Lower leg skin (tissue), 4 donors: ENCODE results near the gene TRIM71. TPM values are rescaled to one million over a fixed set of nuclear protein-coding genes. Genes with fewer than 3 reads are reported as not detected.
A peak's percentile ranks its signal among the peaks of the same experiment; 100 is the strongest.

Experiments
- DNase-seq, 2 donors: peaks; one replicate each; pipeline ENCODE4 v3.0.0-alpha.2; 2019; ENCODE audit warnings: low spot score in 2 of 2
- H3K4me3 ChIP-seq: fragments of 200-600 bp; sonication (generic); 2 replicates; pipeline ENCODE4 v1.5.1; 2017; ENCODE audit warnings: mild to moderate bottlenecking, low read depth; ENCODE audit not compliant: poor library complexity, severe bottlenecking
- CTCF ChIP-seq, 3 donors: fragments of 450-650 bp; IDR thresholded peaks; one replicate each; pipeline ENCODE4 v1.5.1; 2016; ENCODE audit warnings: antibody characterized with exemption in 3 of 3, mild to moderate bottlenecking in 3 of 3, moderate library complexity in 2 of 3
- POLR2A ChIP-seq, 2 donors: fragments of 450-650 bp; IDR thresholded peaks; one replicate each; pipeline ENCODE4 v1.6.1; 2016 to 2017; ENCODE audit warnings: antibody characterized with exemption in 2 of 2, mild to moderate bottlenecking in 1 of 2, moderate library complexity in 1 of 2
- WGBS, 2 donors: methylation state at CpG; one replicate each; pipeline ENCODE4 v1.1.5; 2018; 5-methylcytosine and 5-hydroxymethylcytosine counted together
- intact Hi-C: fragments of 100-400 bp; cut with DNase I; formaldehyde crosslinking; loops from one replicate; pipeline ENCODE4 v1.15.0; 2023; ENCODE audit warnings: low total_unique reads
- total RNA-seq, 4 donors: library from RNA; depleted of rRNA; stranded (reverse); fragments of >200 nt; gene quantifications; one replicate each; pipeline ENCODE4 v1.1.0, GENCODE V29; 2016

Gene TRIM71
- total RNA-seq, 4 donors from 2014 or later, result 0.03 TPM; not detected in 3

GRCh38 chr3:32856901-32857507, 39.2 kb downstream of the TRIM71 start:
- no peak for TF ChIP-seq POLR2A (IDR thresholded peaks at IDR 0.05)
- no peak for TF ChIP-seq CTCF (IDR thresholded peaks at IDR 0.05)
- H3K4me3 ChIP-seq, result no peak overlapping the region
- DNase-seq, result peak in 1 of 2 donors; percentile 4
- 61 to 65% methylated on average over 6 of the region's 6 CpGs for WGBS, 2 donors
- intact Hi-C loops, result no loop called here

GRCh38 chr3:32857921-32858320, 40.1 kb downstream of the TRIM71 start:
- intact Hi-C loops, result no loop called here
- no peak overlapping the region for H3K4me3 ChIP-seq
- WGBS, 2 donors, result 85 to 88% methylated on average over 6 of the region's 6 CpGs
- TF ChIP-seq CTCF (IDR thresholded peaks at IDR 0.05) (no peak), POLR2A (IDR thresholded peaks at IDR 0.05) (no peak)
- DNase-seq, result no peak

- TF ChIP-seq POLR2A (IDR thresholded peaks at IDR 0.05) (no peak), CTCF (IDR thresholded peaks at IDR 0.05) (no peak)
- whole genome bisulfite sequencing, 2 donors, result 89 to 95% methylated on average over 4 of the region's 4 CpGs
- peak in 1 of 2 donors; percentile 26 for DNase-seq
- intact Hi-C loops, result no loop called here
- H3K4me3 ChIP-seq, result no peak overlapping the region
These were observed 41.9 kb downstream of the TRIM71 start for GRCh38 chr3:32859604-32860237.

DNA sequence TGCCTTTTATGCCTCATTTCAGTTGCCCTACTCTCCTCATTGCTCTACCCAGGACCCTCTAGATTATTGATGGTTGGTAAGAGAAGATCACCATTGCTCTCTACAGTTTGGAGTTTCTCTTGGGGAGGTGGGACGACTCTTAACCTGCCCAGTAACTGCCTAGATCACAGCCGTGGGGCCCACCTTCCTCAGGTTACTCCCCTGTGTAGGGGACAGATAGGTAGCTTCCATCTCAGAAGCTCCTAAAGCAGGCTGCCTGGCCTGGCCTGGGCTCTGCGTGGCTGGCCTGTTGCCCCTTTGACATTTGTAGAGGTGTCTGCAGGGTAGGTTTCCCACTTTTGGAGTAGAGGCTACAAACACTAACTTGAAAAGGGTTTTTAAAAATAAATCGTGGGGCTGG, 42.7 kb downstream of the TRIM71 start:
- DNase-seq, result peak in 1 of 2 donors; percentile 61
- 87 to 92% methylated on average over 4 of the region's 4 CpGs for WGBS, 2 donors
- intact Hi-C loops, result no loop called here
- H3K4me3 ChIP-seq, result no peak overlapping the region
- no peak for TF ChIP-seq CTCF (IDR thresholded peaks at IDR 0.05)
- TF ChIP-seq POLR2A (IDR thresholded peaks at IDR 0.05), result no peak

DNA sequence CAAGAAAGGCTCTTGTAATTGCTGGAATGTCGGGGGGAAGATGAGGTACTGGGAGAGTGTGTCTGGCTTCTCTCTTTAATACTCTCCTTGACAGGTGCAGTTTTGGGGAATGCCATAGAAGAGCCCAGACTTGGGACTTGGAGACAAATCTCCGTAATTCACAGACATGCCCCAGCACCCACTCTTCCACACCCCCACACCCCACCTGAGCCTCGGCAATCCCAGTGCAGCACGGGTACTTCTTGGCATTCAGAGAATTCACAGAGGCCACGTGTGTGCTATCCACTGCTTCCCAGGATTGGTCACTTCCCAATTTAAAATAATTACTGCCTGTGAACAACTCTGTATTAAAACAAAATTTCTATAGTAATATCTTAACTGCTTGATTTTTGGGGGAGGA, 43.9 kb downstream of the TRIM71 start:
- no peak for DNase-seq
- H3K4me3 ChIP-seq, result no peak overlapping the region
- TF ChIP-seq CTCF (IDR thresholded peaks at IDR 0.05) (no peak), POLR2A (IDR thresholded peaks at IDR 0.05) (no peak)
- intact Hi-C loops, result no loop called here
- 64 to 76% methylated on average over 5 of the region's 5 CpGs for WGBS, 2 donors
